Measurements from ENCODE around the gene ABHD8.

Gene ABHD8

GRCh38 chr19:17263712-17264640 lies 39.2 kb downstream of the ABHD8 start:
- FAIRE-seq, result no peak

- FAIRE-seq, result no peak
Observed at GRCh38 chr19:17262557-17262956, 40.7 kb downstream of the ABHD8 start.

- FAIRE-seq, result no peak
Observed at GRCh38 chr19:17260842-17261325, 42.3 kb downstream of the ABHD8 start.

- no peak for FAIRE-seq
Observed at GRCh38 chr19:17259934-17260333, 43.3 kb downstream of the ABHD8 start.

GRCh38 chr19:17259118-17259780 lies 44.0 kb downstream of the ABHD8 start:
- no peak for FAIRE-seq

- FAIRE-seq, result no peak
Observed at GRCh38 chr19:17256130-17256529, 47.1 kb downstream of the ABHD8 start.

- FAIRE-seq, result no peak
Observed at GRCh38 chr19:17255150-17255621, 48.0 kb downstream of the ABHD8 start.

GRCh38 chr19:17254636-17255035 lies 48.6 kb downstream of the ABHD8 start:
- FAIRE-seq, result no peak

- no peak for FAIRE-seq
Observed at GRCh38 chr19:17249887-17250548, 53.2 kb downstream of the ABHD8 start.

- no peak for FAIRE-seq
Observed at GRCh38 chr19:17248011-17248776, 55.0 kb downstream of the ABHD8 start.

- FAIRE-seq, result no peak
Observed at GRCh38 chr19:17246681-17247425, 56.4 kb downstream of the ABHD8 start.

- FAIRE-seq, result no peak
Observed at GRCh38 chr19:17245535-17245984, 57.7 kb downstream of the ABHD8 start, which contains the start of gene NR2F6. TSS of gene NR2F6 (minus strand) at chr19:17245919. CDS start at chr19:17245220, 699 bp downstream.

- FAIRE-seq, result no peak
Observed at GRCh38 chr19:17244618-17245534, 58.3 kb downstream of the ABHD8 start.

GRCh38 chr19:17243830-17244617 lies 59.2 kb downstream of the ABHD8 start:
- no peak for FAIRE-seq

GRCh38 chr19:17243211-17243829 lies 59.9 kb downstream of the ABHD8 start:
- FAIRE-seq, result no peak

- FAIRE-seq, result no peak
Observed at GRCh38 chr19:17242431-17243208, 60.6 kb downstream of the ABHD8 start.
